Brain microvascular endothelial cell (primary cell): Measurements from ENCODE around the gene SRGAP3.

Experiments used
- DNase-seq: peaks from one replicate; pipeline ENCODE4 v3.0.0-alpha.2; 2020
- H3K27ac ChIP-seq: fragments of 250-450 bp; sonication (Bioruptor Pico); 2 replicates; pipeline ENCODE4 v1.5.1; 2020; ENCODE audit warnings: mild to moderate bottlenecking, moderate library complexity
- H3K27me3 ChIP-seq: fragments of 250-450 bp; sonication (Bioruptor Pico); replicated peaks from 2 replicates; pipeline ENCODE4 v1.5.1; 2020; ENCODE audit warnings: mild to moderate bottlenecking
- H3K36me3 ChIP-seq: fragments of 250-450 bp; sonication (Bioruptor Pico); replicated peaks from 2 replicates; pipeline ENCODE4 v1.5.1; 2020; ENCODE audit warnings: mild to moderate bottlenecking
- H3K4me3 ChIP-seq: 2 replicates; pipeline ENCODE4 v1.5.1; 2011; ENCODE audit warnings: low read depth, mild to moderate bottlenecking, control low read depth, low read length, moderate library complexity
- CTCF ChIP-seq: IDR thresholded peaks from 2 replicates; pipeline ENCODE4 v1.5.1; 2011; ENCODE audit warnings: low read depth, mild to moderate bottlenecking, moderate library complexity, low read length, control low read depth, inconsistent platforms; ENCODE audit errors: missing control alignments
- in situ Hi-C: cut with HindIII; loops from 2 replicates; pipeline ENCODE4 v1.10.0; 2017; ENCODE audit warnings: low sequenced_read_pairs, low pct_ligation_motif_present

The SRGAP3 gene

GRCh38 chr3:9260305-9260704 is 10.9 kb upstream of the SRGAP3 start:
- Histone ChIP-seq H3K27me3 (no peaks in the 10 kb centered on the region), H3K4me3 (no peak overlapping the region), H3K27ac (no peak overlapping the region), H3K36me3 (no peaks in the 10 kb centered on the region)
- no peak for TF ChIP-seq CTCF
- in situ Hi-C loops: no loop called here
- DNase-seq: no peak

- no peak for DNase-seq
- no peak overlapping the region for H3K27ac ChIP-seq
- in situ Hi-C loops: no loop called here
- no peak overlapping the region for H3K4me3 ChIP-seq
- no peak for TF ChIP-seq CTCF
- H3K27me3 ChIP-seq: no peaks in the 10 kb centered on the region
- no peaks in the 10 kb centered on the region for H3K36me3 ChIP-seq
Observed at GRCh38 chr3:9257092-9257491, 7.6 kb upstream of the SRGAP3 start.

- H3K27ac ChIP-seq: no peak overlapping the region
- H3K4me3 ChIP-seq: no peak overlapping the region
- TF ChIP-seq CTCF: no peak
- in situ Hi-C loops: no loop called here
- no peak for DNase-seq
- H3K36me3 ChIP-seq: no peaks in the 10 kb centered on the region
- no peaks in the 10 kb centered on the region for H3K27me3 ChIP-seq
Observed at GRCh38 chr3:9255976-9256375, 6.5 kb upstream of the SRGAP3 start.

- no peak for TF ChIP-seq CTCF
- Histone ChIP-seq H3K36me3 (no peaks in the 10 kb centered on the region), H3K27me3 (no peaks in the 10 kb centered on the region), H3K27ac (no peak overlapping the region), H3K4me3 (no peak overlapping the region)
- in situ Hi-C loops: no loop called here
- no peak for DNase-seq
Observed at GRCh38 chr3:9254764-9255163, 5.3 kb upstream of the SRGAP3 start.

GRCh38 chr3:9253327-9253726 is 3.9 kb upstream of the SRGAP3 start:
- no peak for DNase-seq

More at GRCh38 chr3:9253327-9253726, 3.9 kb upstream of the SRGAP3 start:
- Histone ChIP-seq H3K4me3 (no peak overlapping the region), H3K36me3 (no peaks in the 10 kb centered on the region), H3K27me3 (peaks cover 4% of the 10 kb centered on the region), H3K27ac (no peak overlapping the region)
- in situ Hi-C loops: no loop called here
- no peak for TF ChIP-seq CTCF
